B cell (primary cell): ENCODE results near the gene GUCY2F. TPM values are rescaled to one million over a fixed set of nuclear protein-coding genes. Genes with fewer than 3 reads are reported as not detected.

Experiments used
- ATAC-seq: fragments of 200-7000 bp; cut with Tn5 transposase; one replicate; pipeline ENCODE4 v1.10.0; 2021; ENCODE audit warnings: low read depth, mild to moderate bottlenecking, moderate number of reproducible peaks, moderate library complexity
- CTCF ChIA-PET: fragments of 350-600 bp; sonication (Branson Sonifier 250); formaldehyde crosslinking; loops from one replicate; lab custom pipeline; 2021; ENCODE audit warnings: antibody characterized with exemption, inconsistent platforms; lab: Charles Lee
- POLR2A ChIA-PET: fragments of 350-600 bp; sonication (Branson Sonifier 250); formaldehyde crosslinking; loops from one replicate; lab custom pipeline; 2021; ENCODE audit warnings: antibody characterized with exemption; lab: Charles Lee
- DNase-seq: peaks from one replicate; pipeline ENCODE4 v3.0.0; 2013
- H2AFZ ChIP-seq: 2 replicates; pipeline ENCODE4 v1.6.1; 2012; ENCODE audit warnings: mild to moderate bottlenecking, low read depth, low read length; ENCODE audit not compliant: insufficient read depth, poor library complexity, severe bottlenecking
- H3K27ac ChIP-seq, 2 donors: 1 replicate in 1 of 2; 2 replicates in 1 of 2; pipeline ENCODE4 v1.5.1; 2012 to 2013; ENCODE audit warnings: low read length in 2 of 2, mild to moderate bottlenecking in 2 of 2, moderate library complexity in 1 of 2
- H3K27me3 ChIP-seq, 4 experiments: fragments of 200-600 bp in 1 of 4; sonication (generic) in 1 of 4; replicated peaks in 1 of 4; 1 replicate in 2 of 4; 2 replicates in 2 of 4; pipeline versions ENCODE4 v1.6.1 to v1.7.0; 2013 to 2016; ENCODE audit warnings: low read length in 3 of 4, mild to moderate bottlenecking in 2 of 4, mixed read lengths in 1 of 4, moderate library complexity in 1 of 4; ENCODE audit not compliant: insufficient read depth in 4 of 4, control insufficient read depth in 3 of 4; ENCODE audit errors: control extremely low read depth in 1 of 4
- H3K36me3 ChIP-seq, 2 experiments: replicated peaks in 1 of 2; 1 replicate in 1 of 2; 2 replicates in 1 of 2; pipeline versions ENCODE4 v1.6.1 to v1.7.1; 2013; ENCODE audit warnings: low read length in 1 of 2; ENCODE audit not compliant: insufficient read depth in 2 of 2, control insufficient read depth in 1 of 2; ENCODE audit errors: control extremely low read depth in 1 of 2, extremely low read depth in 1 of 2
- H3K4me1 ChIP-seq, 2 donors: fragments of 200-600 bp in 1 of 2; sonication (generic) in 1 of 2; 1 replicate in 1 of 2; 2 replicates in 1 of 2; pipeline versions ENCODE4 v1.5.1 to v1.6.1; 2013 to 2017; ENCODE audit warnings: low read length in 2 of 2; ENCODE audit not compliant: control insufficient read depth in 2 of 2, insufficient read depth in 2 of 2
- H3K4me2 ChIP-seq: replicated peaks from 2 replicates; pipeline ENCODE3; 2012; ENCODE audit warnings: mild to moderate bottlenecking, low read depth, low read length; ENCODE audit not compliant: poor library complexity, severe bottlenecking
- H3K4me3 ChIP-seq, 5 experiments: fragments of 200-600 bp in 1 of 5; sonication (generic) in 1 of 5; 1 replicate in 3 of 5; 2 replicates in 2 of 5; pipeline versions ENCODE4 v1.5.1 to v1.7.0; 2011 to 2016; ENCODE audit warnings: low read length in 4 of 5, mild to moderate bottlenecking in 4 of 5, low read depth in 2 of 5, control low read depth in 1 of 5, moderate library complexity in 1 of 5; ENCODE audit not compliant: insufficient read depth in 1 of 5; ENCODE audit errors: control extremely low read depth in 1 of 5, extremely low read depth in 1 of 5
- H3K79me2 ChIP-seq: fragments of 200-600 bp; sonication (generic); one replicate; pipeline ENCODE4 v1.6.0; 2016; ENCODE audit warnings: low read length; ENCODE audit not compliant: control insufficient read depth, insufficient read depth
- H3K9ac ChIP-seq: fragments of 200-600 bp; sonication (generic); 2 replicates; pipeline ENCODE4 v1.6.1; 2017; ENCODE audit warnings: mild to moderate bottlenecking, low read length, moderate library complexity
- H3K9me3 ChIP-seq, 3 donors: one replicate each; pipeline versions ENCODE4 v1.6.1 to v1.7.1; 2013; ENCODE audit warnings: low read length in 2 of 3; ENCODE audit not compliant: control insufficient read depth in 2 of 3, insufficient read depth in 1 of 3; ENCODE audit errors: control extremely low read depth in 1 of 3
- H4K20me1 ChIP-seq: 2 replicates; pipeline ENCODE4 v1.6.0; 2012; ENCODE audit warnings: mild to moderate bottlenecking, low read length; ENCODE audit not compliant: insufficient read depth, control insufficient read depth, poor library complexity, severe bottlenecking
- H3K27ac Mint-ChIP-seq: one replicate; pipeline ENCODE4 v1.8.0; 2021; ENCODE audit warnings: mixed read lengths
- H3K27me3 Mint-ChIP-seq: one replicate; pipeline ENCODE4 v1.8.0; 2021; ENCODE audit warnings: mixed read lengths
- H3K4me1 Mint-ChIP-seq: one replicate; pipeline ENCODE4 v1.8.0; 2021; ENCODE audit warnings: mixed read lengths
- H3K4me3 Mint-ChIP-seq: one replicate; pipeline ENCODE4 v1.8.0; 2021; ENCODE audit warnings: mixed read lengths
- H3K9me3 Mint-ChIP-seq: one replicate; pipeline ENCODE4 v1.8.0; 2022; ENCODE audit warnings: mixed read lengths; ENCODE audit not compliant: insufficient read depth
- CTCF ChIP-seq: fragments of 200-600 bp; IDR thresholded peaks from one replicate; pipeline ENCODE4 v1.8.0; 2022; ENCODE audit warnings: antibody characterized with exemption, mild to moderate bottlenecking
- EZH2 ChIP-seq: IDR thresholded peaks from 2 replicates; pipeline ENCODE4 v1.6.1; 2012; ENCODE audit warnings: borderline replicate concordance, low read depth, mild to moderate bottlenecking, moderate library complexity, low read length; ENCODE audit not compliant: insufficient read depth, poor library complexity, severe bottlenecking
- WGBS: methylation state at CpG from one replicate; pipeline ENCODE4 v1.1.5; 2013; ENCODE audit warnings: missing lambda C conversion rate; ENCODE audit not compliant: insufficient coverage; 5-methylcytosine and 5-hydroxymethylcytosine counted together
- intact Hi-C: fragments of 100-400 bp; cut with micrococcal nuclease; formaldehyde crosslinking; loops from one replicate; pipeline ENCODE4 v1.10.0; 2022
- polyA plus RNA-seq: library from polyadenylated mRNA; depleted of rRNA; stranded (reverse); fragments of >200 nt; gene quantifications from 2 replicates; pipeline ENCODE4 v1.2.3, GENCODE V29; 2012
- total RNA-seq, 2 donors: library from RNA; stranded (reverse); fragments of 120-200 nt in 1 of 2; gene quantifications; 1 replicate in 1 of 2; 2 replicates in 1 of 2; pipeline versions ENCODE4 v1.2.3 to v1.2.4, GENCODE V29; 2013 to 2022

GUCY2F gene
- total and polyA plus RNA-seq, 2 donors (not counting 1 experiment from before 2014, with no cell fraction given) = not detected

GRCh38 chrX:109441266-109441665 is 40.6 kb downstream of the GUCY2F start:
- H3K4me3 Mint-ChIP-seq = no peak overlapping the region
- WGBS = no CpG with 5 or more reads among the region's 2 CpGs
- no peak for TF ChIP-seq EZH2
- TF ChIP-seq CTCF = no peak
- Histone ChIP-seq H3K27ac (no peak overlapping the region), H3K4me3 (no peak overlapping the region), H3K4me1 (no peaks in the 10 kb centered on the region), H3K27me3 (no peaks in the 10 kb centered on the region), H3K79me2 (no peaks in the 10 kb centered on the region), H3K36me3 (no peaks in the 10 kb centered on the region), H3K9ac (no peak overlapping the region), H2AFZ (no peak overlapping the region), H3K4me2 (no peak overlapping the region), H4K20me1 (no peaks in the 10 kb centered on the region), H3K9me3 (no peaks in the 10 kb centered on the region)
- no peaks in the 10 kb centered on the region for H3K9me3 Mint-ChIP-seq
- H3K4me1 Mint-ChIP-seq = no peaks in the 10 kb centered on the region
- DNase-seq (no peak), ATAC-seq (no peak)
- H3K27ac Mint-ChIP-seq = no peak overlapping the region
- H3K27me3 Mint-ChIP-seq = peaks cover 5% of the 10 kb centered on the region
- intact Hi-C loops = no loop called here
- POLR2A ChIA-PET = no interaction called here
- CTCF ChIA-PET = no interaction called here

- TF ChIP-seq EZH2 (no peak), CTCF (no peak)
- ATAC-seq (no peak), DNase-seq (no peak)
- POLR2A ChIA-PET = no interaction called here
- Histone ChIP-seq H3K9ac (no peak overlapping the region), H3K4me3 (no peak overlapping the region), H3K36me3 (no peaks in the 10 kb centered on the region), H4K20me1 (no peaks in the 10 kb centered on the region), H3K4me2 (no peak overlapping the region), H3K4me1 (no peaks in the 10 kb centered on the region), H3K9me3 (no peaks in the 10 kb centered on the region), H2AFZ (no peak overlapping the region), H3K27ac (no peak overlapping the region), H3K27me3 (no peaks in the 10 kb centered on the region), H3K79me2 (no peaks in the 10 kb centered on the region)
- Mint-ChIP-seq H3K4me3 (no peak overlapping the region), H3K4me1 (no peaks in the 10 kb centered on the region), H3K27me3 (peaks cover 5% of the 10 kb centered on the region), H3K27ac (no peak overlapping the region), H3K9me3 (no peaks in the 10 kb centered on the region)
- intact Hi-C loops = no loop called here
- CTCF ChIA-PET = no interaction called here
Measured at GRCh38 chrX:109440475-109440874, 41.4 kb downstream of the GUCY2F start.
